HTERT RPE-1 (cell line): Measurements from ENCODE around the gene PDE1A.
"Not testable (repeated sequence)": the region's sequence is repeated elsewhere in the genome, so short reads cannot be mapped to it uniquely, and the experiment has no call there.

Experiments used
- in situ Hi-C: fragments of 300-500 bp; cut with MboI; formaldehyde crosslinking; loops from 4 replicates; pipeline ENCODE4 v1.14.3; 2020; ENCODE audit warnings: low sequenced_read_pairs

Gene PDE1A

GRCh38 chr2:182410120-182410519 is 16.7 kb downstream of the PDE1A start:
- in situ Hi-C loops = no loop called here

- in situ Hi-C loops = no loop called here
Measured at GRCh38 chr2:182406221-182406620, 20.6 kb downstream of the PDE1A start.

DNA sequence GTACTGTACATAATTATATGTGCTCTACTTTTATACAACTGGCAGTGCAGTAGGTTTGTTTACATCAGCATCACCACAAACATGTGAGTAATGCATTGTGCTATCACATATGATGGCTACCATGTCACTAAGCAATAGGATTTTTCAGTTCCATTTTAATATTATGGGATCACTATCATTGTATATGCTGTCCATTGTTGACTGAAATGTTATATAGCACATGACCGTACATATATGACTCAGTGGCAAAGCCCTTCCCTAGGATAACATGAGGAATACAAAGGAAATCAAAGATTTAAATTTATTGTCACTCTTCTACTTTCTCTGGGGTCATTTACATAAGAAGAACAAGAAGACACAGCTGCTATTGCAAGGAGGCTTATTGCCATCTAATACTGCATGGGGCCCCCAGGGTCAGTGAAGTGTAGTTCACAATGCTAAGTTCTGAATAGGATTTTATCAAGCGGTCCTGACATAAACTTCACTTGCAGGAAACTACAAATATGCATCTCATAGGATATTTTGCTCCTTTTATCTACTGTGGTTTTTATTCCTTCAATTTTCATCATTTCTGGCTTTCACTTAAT is 21.8 kb downstream of the PDE1A start:
- in situ Hi-C loops = no loop called here

DNA sequence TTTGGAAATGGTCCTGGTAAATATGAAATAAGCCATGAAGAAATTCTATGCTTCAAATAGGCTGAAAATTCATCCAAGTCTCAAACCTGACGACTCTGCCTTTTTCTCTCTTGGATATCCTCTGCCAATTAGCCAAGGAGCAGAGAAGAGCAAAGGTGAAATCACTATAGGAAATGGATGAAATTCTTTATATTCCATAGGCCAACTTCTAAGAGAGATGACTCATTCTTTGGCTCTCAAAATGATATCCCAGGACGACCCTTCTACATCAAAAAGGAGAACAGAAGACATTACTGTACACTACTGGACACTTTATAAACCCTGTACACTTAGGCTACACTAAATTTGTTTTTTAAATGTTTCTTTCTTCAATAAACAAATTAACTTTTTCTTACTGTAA is 22.7 kb downstream of the PDE1A start:
- in situ Hi-C loops = no loop called here

- in situ Hi-C loops = no loop called here
Measured at GRCh38 chr2:182393270-182393760, 33.5 kb downstream of the PDE1A start.

DNA sequence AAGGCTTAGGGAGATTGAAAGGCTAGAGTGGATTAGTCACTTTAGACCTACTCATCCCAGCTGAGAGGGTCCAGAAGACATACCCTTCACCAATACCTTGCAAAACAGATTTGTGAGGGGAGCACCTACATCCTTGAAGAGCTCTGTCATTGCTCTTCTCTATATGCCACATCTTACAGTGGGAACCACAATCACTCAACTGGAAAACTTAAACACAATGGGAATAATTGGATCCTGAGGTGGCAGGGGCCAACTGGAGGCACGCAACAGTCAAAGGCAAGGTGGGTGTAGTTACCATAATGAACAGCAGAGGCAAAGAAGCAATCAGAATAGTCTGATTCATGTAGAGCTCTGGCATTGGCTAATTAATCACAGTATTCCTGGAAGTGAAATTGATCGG is 35.4 kb downstream of the PDE1A start:
- in situ Hi-C loops = no loop called here

DNA sequence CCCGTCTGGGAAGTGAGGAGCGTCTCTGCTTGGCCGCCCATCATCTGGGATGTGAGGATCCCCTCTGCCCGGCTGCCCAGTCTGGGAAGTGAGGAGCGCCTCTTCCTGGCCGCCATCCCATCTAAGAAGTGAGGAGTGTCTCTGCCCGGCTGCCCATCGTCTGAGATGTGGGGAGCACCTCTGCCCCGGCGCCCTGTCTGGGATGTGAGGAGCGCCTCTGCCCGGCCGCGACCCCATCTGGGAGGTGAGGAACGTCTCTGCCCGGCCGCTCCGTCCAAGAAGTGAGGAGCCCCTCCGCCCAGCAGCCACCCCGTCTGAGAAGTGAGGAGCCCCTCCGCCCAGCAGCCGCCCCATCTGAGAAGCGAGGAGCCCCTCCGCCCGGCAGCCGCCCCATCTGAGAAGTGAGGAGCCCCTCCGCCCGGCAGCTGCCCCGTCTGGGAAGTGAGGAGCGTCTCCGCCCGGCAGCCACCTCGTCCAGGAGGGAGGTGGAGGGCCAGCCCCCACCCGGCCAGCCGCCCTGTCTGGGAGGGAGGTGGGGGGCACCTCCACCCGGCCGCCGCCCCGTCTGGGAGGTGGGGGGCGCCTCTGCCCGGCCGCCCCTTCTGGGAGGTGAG is 40.5 kb downstream of the PDE1A start:
- in situ Hi-C loops = not testable (repeated sequence)

GRCh38 chr2:182384860-182385259 is 42.0 kb downstream of the PDE1A start:
- in situ Hi-C loops = no loop called here

GRCh38 chr2:182381225-182381624 is 45.6 kb downstream of the PDE1A start:
- in situ Hi-C loops = no loop called here

GRCh38 chr2:182379241-182379640 is 47.6 kb downstream of the PDE1A start:
- in situ Hi-C loops = no loop called here

GRCh38 chr2:182378759-182379158 is 48.1 kb downstream of the PDE1A start:
- in situ Hi-C loops = no loop called here

- in situ Hi-C loops = no loop called here
Measured at GRCh38 chr2:182377467-182377866, 49.4 kb downstream of the PDE1A start.

DNA sequence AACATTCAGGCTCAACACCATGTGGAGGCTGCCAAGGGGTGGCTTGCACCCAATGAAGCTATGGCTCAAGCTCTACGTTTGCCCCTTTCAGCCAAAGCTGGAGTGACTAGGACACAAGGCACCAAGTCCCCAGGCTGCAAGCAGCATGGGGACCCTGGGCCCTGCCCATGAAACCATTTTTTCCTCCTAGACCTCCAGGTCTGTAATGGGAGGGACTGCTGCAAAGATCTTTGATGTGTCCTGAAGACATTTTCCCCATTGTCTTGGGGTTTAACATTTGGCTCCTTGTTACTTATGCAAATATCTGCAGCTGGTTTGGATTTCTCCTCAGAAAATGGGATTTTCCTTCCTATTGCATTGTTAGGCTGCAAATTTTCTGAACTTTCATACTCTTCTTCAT is 51.0 kb downstream of the PDE1A start:
- in situ Hi-C loops = no loop called here

DNA sequence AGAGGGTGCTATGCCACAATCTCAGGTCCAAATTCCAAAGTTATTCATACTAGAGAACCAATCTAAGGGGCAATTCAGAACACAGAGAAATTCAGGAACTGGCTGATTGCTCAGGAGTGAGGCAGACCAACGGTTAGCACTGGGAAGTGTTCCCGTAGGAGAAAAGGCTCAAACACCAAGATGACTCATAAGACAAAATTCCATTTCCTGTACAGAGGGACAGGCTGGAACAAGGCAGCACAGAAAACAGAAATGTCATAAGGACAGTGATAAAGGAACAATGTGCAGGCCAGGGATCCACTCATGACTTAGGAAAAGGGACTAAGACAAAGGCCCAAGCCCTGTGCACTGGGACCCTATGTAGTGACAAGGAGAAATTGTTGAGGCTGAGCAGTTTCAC is 54.2 kb downstream of the PDE1A start:
- in situ Hi-C loops = no loop called here

DNA sequence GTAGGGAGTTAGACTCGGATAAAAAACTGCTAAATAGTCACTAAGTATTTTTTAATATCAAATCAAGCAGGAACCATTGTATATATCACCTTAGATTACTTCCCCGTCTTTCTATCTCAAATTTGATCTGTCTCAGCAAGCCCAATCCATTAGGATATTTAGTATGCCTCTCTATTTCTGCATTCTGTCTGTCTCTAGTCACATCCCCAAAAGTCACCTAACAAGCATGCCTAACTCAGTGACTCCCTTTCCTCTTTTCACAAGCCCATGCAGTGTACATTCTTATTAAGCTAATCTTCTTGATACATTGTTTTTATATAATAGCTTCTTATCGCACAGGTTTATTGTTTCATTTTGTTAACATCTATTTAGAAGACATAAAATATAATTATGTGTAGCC is 57.8 kb downstream of the PDE1A start:
- in situ Hi-C loops = no loop called here

DNA sequence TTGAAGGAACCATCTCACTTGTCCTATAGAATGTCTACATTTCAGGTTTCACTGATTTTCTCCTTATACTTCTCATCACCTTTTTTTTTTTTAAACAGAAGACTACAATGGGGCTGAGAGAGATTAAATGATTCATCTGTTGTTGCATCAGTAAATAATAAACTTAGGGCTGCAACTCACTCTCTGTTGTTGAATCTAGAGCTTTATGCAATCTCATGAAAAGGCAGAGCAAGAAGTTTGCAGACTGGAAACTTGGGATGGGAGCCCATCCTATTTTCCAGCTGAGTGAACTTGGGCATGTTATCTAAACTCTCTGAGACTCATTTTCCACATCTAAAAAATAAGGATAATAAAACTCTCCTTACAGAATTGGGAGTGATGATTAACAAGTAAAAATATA is 58.4 kb downstream of the PDE1A start:
- in situ Hi-C loops = no loop called here

- in situ Hi-C loops = no loop called here
Measured at GRCh38 chr2:182367401-182367800, 59.4 kb downstream of the PDE1A start.

DNA sequence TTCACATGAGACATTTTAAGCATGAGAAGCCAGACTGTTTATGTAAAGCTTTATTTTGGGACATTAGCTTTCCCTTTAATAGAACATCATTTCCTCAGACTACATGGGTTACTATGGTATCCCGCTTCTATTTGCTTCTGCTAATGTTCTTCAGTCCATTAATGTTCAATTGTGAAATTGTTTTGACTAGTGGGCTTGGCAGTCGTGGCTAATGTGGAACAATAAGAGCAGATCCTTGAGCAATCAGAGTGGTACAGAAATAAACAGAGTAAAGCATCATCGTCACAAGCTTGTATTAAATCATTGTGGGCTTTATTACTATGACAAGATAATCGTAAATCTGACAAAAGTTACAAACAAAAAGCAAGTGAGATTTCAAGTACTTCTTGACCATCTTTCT is 60.2 kb downstream of the PDE1A start:
- in situ Hi-C loops = no loop called here

DNA sequence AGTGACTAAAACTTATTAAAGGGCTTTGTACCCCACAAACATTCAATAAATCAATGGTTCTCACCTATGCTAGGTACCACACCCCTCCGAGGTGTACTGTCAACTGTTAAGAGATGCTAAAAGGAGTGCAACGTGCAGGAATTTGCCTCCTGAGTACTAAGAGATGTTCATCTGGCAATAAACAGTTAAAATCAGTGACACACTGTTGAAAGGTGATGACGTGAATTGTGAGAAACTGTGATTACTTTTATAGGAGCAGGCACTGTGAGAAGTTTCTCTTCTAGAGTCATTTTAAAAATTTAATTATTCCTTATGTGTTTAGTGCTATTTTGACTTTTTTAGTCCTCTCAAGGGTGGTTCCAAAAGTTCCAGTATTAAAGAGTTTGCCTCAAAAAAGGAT is 61.0 kb downstream of the PDE1A start:
- in situ Hi-C loops = no loop called here

DNA sequence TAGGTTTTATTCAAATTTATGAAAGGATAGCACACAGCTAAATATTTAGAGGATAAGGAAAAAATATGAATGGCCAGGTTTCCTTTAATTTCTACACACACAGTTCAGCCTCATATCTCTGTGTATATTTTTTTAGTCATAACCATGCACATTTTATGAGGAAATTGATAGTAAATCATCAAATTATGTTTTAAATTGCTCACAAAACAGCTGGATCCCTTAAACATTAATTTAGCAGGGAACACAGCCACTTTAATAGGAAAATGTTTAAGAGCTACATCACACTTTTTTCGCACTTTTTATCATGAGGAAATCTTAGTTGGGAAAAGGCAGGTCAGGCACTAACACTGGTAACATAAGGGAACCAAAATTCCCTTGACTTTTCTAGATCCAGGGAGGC is 65.4 kb downstream of the PDE1A start:
- in situ Hi-C loops = no loop called here

DNA sequence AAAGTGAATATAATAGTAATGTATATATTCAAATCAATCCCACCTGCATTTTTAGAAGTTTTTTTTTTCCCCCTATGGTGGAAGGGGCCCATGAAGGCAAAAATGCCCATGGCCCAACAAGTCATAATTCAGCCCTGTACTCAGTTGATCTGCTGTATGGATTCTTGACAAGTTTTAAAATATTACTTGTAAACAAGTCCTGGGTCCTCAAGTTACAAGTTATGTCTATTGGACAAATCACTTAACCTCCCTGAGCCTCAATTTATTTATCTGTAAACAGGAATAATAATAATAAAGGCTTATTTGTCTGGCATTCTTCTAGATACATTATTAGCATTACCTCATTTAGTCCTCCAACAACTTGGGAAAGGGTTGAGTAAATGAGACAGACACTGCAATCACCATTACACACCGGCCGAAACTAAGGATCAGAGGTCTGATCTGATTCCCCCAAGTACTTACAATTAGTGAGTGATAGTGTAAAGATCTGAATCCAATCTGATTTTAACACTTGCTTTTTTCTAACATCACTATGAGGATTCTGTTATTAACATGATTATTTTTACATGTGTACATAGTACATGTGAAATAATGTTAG is 66.1 kb downstream of the PDE1A start:
- in situ Hi-C loops = no loop called here

- in situ Hi-C loops = no loop called here
Measured at GRCh38 chr2:182359990-182360662, 66.7 kb downstream of the PDE1A start.
